ENCODE data around the gene PPP2R2D.
A peak's percentile ranks its signal among the peaks of the same experiment; 100 is the strongest.
"Not testable (repeated sequence)": the region's sequence is repeated elsewhere in the genome, so short reads cannot be mapped to it uniquely, and the experiment has no call there.

PPP2R2D gene

DNA sequence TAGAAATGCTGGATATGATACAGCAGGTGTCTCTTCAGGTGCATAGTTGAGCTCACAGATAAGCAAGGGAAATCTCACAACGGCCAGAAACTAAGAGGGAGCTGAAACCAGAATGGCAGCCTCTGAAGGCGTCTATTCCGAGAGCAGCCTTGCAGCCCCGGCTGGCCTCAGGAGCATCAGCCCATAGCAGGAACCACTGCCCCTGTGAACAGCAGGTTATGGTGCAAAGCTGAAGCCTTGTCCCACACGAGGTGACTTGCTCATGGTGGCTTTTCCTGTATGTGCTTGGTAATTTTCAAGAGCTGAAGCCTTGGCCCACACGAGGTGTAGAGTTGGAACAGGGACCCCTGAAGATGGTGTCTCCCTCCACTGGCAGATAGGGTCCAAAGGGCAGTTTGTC is 47.7 kb downstream of the PPP2R2D start:
- no peak for DNase-seq (ENCODE audit: low read depth in 3 of 3)

- no peak for DNase-seq (ENCODE audit: low read depth in 3 of 3)
These were observed 48.4 kb downstream of the PPP2R2D start for GRCh38 chr10:131949041-131949862.

GRCh38 chr10:131949908-131950307 is 49.1 kb downstream of the PPP2R2D start:
- not testable (repeated sequence) for DNase-seq (ENCODE audit: low read depth in 3 of 3)

DNA sequence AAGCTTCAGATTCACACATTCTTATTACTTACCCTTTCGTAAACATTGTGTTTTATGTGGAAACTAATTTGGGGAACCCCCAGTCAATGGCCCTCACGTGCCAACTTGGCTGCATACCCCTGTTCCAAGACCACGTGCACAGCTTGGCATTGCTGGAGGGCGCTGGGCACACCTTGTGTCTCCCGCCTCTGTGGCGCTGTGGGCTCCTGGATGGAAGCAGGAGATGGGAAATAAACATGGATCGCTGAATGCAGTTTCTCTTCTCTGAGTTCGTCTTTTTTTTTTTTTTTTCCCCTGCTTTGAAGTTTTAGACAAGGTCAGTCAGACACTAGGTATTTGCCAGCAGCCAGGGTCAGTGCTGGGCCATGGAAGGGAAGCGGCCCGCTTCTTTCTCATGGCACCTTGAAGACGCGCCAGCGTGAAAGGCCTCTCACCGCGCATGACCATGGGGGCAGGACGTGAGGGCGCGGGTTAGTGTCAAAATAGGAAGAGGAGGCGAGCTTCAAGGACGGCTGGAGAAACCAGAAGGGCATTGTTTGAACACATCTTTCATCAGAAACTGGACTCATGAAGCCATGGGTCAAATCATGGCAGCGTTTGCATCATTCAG is 53.7 kb downstream of the PPP2R2D start:
- DNase-seq (ENCODE audit: low read depth in 3 of 3) = no peak

DNA sequence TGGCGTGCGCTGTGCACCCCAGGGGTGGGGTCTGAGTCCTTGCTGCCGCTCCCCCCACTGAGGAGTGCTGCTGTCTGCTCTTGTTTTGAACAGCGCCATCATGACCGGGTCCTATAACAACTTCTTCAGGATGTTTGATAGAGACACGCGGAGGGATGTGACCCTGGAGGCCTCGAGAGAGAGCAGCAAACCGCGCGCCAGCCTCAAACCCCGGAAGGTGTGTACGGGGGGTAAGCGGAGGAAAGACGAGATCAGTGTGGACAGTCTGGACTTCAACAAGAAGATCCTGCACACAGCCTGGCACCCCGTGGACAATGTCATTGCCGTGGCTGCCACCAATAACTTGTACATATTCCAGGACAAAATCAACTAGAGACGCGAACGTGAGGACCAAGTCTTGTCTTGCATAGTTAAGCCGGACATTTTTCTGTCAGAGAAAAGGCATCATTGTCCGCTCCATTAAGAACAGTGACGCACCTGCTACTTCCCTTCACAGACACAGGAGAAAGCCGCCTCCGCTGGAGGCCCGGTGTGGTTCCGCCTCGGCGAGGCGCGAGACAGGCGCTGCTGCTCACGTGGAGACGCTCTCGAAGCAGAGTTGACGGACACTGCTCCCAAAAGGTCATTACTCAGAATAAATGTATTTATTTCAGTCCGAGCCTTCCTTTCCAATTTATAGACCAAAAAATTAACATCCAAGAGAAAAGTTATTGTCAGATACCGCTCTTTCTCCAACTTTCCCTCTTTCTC is 55.0 kb downstream of the PPP2R2D start:
- DNase-seq (ENCODE audit: low read depth in 3 of 3) = no peak

DNA sequence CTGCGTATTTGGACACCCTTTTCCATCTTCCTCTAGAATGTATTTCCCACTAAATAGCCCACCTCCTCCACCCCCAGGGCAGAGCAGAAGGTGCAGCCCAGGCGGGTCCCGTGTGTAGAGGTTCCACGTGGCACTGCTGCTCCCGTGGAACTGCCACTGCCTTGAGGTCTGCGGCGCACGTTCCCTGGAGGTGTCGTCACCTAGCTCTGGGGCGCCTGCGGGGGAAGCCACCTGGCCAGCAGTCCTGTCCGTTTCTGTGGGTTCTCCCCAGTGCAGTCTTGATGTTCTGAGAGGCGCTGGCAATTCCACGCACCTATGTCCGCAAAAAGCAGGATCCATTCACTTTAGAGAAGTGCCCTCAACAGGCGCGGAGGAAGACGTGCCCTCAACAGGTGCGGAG is 59.0 kb downstream of the PPP2R2D start:
- DNase-seq (ENCODE audit: low read depth in 3 of 3) = no peak

DNA sequence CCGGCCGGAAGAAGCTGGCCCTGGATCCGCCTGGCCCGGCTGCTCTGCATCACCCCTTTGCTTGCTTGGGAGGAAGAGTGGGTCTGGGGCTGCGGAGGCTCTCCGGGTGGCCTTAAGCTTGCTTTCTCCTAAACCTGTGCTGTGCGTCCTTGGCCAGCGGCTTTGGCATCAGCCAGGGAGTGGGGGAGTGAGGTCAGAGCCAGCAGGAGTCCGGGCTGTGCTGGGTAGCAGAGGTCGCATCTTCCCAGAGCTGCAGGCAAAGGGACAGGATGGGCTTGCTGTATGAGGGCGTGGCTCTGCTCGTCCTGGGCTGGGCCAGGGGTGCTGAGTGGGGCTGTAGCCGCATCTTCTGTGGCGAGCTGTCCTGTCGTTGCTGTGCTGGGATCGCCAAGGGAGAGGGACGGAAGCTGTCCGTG is 59.8 kb downstream of the PPP2R2D start:
- no peak for DNase-seq (ENCODE audit: low read depth in 3 of 3)

- no peak for DNase-seq (ENCODE audit: low read depth in 3 of 3)
These were observed 60.4 kb downstream of the PPP2R2D start for GRCh38 chr10:131961047-131961776.

- no peak for DNase-seq (ENCODE audit: low read depth in 3 of 3)
These were observed 61.2 kb downstream of the PPP2R2D start for GRCh38 chr10:131961777-131962662.

DNA sequence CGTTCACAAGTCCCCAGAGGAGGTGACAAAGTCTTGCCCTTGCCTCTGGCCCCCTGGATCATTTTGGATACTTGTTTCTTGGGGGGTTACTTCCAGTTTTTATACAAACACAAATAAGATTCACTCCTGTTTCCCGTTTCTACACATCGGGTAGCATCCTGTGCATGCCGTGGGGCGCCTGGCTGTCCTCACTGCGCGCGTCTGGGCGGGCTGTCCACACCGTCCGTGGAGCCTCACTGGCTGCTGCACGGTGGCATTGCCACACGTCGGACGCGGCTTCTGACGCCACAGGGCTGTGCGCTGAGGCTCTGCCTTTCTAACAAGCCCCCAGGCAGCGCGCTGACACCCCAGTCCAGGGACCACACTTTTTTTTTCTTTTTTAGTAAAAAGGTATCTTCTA is 62.5 kb downstream of the PPP2R2D start:
- no peak for DNase-seq (ENCODE audit: low read depth in 3 of 3)

- no peak for DNase-seq (ENCODE audit: low read depth in 3 of 3)
These were observed 63.0 kb downstream of the PPP2R2D start for GRCh38 chr10:131963811-131964210.

GRCh38 chr10:131964298-131964697 is 63.5 kb downstream of the PPP2R2D start:
- DNase-seq (ENCODE audit: low read depth in 3 of 3) = no peak

DNA sequence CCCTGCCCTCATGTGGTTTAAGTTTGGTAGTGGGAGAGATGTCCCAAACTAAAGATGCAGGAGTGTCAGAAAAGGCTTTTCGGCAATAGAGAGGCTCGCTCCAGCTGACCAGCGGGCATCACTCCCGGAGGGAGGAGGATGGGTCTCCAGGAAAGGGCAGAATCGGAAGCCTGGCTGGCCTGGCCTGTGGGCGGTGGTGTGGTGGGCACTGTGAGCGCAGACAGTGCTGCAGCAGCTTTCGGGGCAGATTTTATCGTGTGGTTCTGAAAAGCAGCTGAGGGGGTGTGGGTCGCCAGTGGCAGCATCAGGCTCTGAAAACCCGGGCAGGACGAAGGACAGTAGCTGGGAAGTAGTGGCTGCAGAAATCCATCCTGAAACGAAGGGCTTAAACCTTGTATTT is 68.1 kb downstream of the PPP2R2D start:
- DNase-seq (ENCODE audit: low read depth in 3 of 3) = no peak

GRCh38 chr10:131970946-131971345 is 70.1 kb downstream of the PPP2R2D start:
- DNase-seq (ENCODE audit: low read depth in 3 of 3) = no peak

DNA sequence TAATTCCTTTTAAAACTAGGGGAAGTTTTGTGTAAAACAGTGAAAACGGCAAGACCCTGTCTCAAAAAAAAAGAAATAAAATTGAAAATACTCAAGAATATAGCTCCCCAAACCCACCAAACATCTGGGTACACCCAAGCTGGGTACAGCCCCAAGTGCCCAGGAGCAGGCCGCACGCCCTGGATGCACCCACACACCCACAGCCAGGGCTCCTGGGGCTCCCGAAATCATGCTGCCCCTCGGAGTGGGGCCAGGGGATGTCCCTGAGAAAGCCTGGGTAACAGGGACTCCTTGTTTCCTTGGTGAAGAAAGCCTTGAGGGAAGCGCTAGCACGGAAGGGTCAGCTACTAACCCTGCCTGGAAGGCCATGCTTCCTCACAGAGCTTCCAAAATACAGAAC is 70.8 kb downstream of the PPP2R2D start:
- DNase-seq (ENCODE audit: low read depth in 3 of 3) = no peak

GRCh38 chr10:131972474-131973071 is 71.8 kb downstream of the PPP2R2D start:
- DNase-seq (ENCODE audit: low read depth in 3 of 3) = peak in 1 of 3 experiments; percentile 15

DNA sequence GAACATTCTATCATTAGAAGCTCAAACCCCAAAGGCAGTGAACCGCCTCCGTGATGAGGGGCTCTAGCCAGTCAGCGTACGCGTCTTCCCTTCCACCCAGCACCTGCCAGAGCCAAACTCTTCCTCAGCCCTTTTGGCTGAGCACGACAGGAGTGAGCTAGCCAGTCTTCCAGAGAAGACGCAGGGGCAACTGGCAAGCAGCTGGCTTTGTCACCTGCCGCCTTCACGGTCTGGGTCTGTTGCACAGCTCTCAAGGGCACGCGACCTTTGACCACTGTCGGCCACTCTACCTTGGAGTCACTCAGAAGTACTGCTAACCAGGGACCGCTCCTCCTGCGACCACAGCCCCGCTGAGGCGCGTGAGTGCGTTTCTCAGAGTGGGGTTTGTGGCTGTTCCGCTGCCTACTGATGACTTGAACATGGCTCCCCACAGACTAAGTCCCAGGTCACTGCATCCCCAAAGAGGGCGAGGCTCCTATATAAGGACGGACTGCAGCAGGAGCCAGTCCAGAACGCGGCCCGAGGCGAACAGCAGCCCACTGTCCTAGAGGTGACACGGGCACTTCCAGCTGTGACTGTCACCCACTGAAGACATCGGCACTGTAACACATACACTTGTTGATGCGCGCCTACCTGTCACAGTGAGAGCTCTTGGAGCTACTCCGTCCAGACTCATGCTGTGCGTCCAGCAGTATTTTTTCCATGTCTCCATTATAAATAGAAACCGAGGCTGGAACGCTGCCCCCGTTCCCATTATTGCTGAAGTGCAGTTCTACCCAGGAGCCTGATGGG is 72.5 kb downstream of the PPP2R2D start:
- DNase-seq (ENCODE audit: low read depth in 3 of 3) = no peak

- no peak for DNase-seq (ENCODE audit: low read depth in 3 of 3)
These were observed 73.4 kb downstream of the PPP2R2D start for GRCh38 chr10:131974034-131974817.

DNA sequence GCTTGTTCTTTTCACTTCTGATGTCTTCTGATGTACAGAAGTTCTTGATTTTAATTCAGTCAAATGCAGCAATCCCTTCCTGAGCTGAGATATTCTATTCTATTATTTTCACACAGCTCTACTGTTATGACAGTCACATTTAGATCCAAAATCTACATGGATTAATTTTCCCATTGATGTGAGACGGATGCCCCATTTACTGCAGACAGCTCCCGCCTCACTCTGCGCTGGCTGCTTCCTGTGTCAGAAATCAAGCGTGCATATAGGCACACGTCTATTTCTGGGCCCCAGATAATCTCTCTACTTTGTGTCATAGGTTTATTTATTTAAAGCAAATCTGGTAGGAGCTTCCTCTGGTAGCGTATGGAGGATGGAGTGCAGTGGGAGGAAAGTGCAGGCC is 74.2 kb downstream of the PPP2R2D start:
- DNase-seq (ENCODE audit: low read depth in 3 of 3) = no peak
